ENCODE data around the gene AREG.
"Not testable (repeated sequence)": the region's sequence is repeated elsewhere in the genome, so short reads cannot be mapped to it uniquely, and the experiment has no call there.

The AREG gene

GRCh38 chr4:74444891-74445642 lies at the start of gene AREG:
TSS of gene AREG (plus strand) at chr4:74445136. CDS start at chr4:74445346, 210 bp downstream.
- DNase-seq: peak; percentile 87

DNA sequence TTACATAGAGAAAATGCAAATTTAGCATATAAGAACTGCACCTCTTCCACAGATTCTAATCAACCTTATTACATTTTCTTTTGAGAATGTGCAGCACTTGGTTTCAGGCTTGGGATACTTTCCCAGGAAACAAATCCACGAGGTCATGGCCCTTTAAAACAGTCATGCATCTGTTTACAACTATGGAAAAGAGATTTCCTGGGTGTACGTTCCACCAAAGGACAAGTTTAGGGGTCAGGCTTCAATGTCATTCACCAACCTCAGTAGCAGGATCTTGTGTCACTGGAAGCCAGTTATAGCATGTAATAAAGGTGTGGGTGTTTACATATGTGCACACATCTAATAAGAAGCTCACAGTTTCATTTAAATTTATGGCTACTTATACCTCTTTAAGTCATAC lies 49.3 kb upstream of the AREG start:
- no peak for DNase-seq

DNA sequence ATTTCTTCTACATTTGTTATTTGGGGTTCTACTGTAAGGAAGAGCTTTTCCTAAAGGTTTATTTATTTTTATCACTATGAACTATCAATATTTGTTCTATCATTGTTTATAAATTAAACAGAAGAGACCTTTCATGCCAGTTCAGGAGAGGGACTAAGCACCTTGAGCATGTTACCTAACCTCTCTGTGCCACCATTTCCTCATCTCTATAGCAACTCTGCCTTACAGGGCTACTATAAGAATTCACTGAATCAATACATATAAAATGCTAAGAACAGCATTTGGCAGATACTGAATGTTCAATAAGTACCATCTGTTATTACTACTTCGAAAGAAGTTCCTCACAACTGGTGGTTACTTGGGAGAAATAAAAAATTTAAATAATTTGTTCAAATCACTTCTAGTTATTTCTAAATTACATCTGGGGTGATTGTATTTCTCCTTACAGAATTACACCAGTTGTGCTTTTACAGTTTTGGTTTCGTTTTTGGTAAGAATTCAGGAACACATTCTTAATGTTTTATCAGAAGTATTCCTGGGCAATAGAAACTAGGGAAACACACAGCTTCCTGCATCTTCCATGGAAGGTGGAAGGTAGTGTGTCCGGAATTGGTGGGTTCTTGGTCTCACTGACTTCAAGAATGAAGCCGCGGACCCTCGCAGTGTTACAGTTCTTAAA lies 47.0 kb upstream of the AREG start:
- no peak for DNase-seq

DNA sequence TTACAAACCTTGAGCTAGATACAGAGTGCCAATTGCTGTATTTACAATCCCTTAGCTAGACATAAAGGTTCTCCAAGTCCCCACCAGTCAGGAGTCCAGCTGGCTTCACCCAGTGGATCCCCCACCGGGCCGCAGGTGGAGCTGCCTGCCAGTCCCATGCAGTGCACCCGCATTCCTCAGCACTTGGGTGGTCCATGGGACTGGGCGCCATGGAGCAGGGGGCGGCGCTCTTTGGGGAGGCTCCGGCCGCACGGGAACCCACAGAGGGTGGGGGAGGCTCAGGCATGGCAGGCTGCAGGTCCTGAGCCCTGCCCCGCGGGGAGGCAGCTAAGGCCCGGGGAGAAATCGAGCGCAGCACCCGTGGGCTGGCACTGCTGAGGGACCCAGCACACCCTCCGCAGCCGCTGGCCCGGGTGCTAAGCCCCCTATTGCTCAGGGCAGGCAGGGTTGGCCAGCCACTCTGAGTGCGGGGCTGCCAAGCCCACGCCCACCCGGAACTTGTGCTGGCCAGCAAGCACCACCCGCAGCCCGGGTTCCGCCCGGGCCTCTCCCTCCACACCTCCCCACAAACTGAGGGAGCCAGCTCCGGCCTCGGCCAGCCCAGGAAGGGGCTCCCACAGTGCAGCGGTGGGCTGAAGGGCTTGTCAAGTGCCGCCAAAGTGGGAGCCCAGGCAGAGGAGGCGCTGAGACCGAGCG lies 45.9 kb upstream of the AREG start:
- not testable (repeated sequence) for DNase-seq

DNA sequence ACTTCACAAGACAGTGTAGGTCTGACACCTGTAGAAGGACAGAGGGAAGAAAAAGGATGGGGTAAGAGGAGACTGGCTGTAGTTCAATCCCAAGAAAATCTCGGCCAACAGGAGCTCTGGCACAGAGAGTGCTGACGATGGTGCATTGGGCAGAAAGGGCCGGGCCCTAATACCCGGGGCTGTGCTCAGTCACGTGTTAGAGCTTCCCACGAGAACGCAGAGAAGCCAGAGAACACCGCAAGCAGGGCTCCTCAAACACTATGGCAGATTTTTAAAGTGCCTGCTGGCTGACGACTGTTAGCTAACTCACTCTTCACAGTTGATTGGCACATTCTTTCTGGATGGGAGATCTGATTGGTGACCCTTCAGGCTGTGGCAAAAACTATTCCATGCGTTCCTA lies 44.5 kb upstream of the AREG start:
- DNase-seq: no peak

- DNase-seq: no peak
These were observed 42.1 kb upstream of the AREG start for GRCh38 chr4:74402692-74403456.

DNA sequence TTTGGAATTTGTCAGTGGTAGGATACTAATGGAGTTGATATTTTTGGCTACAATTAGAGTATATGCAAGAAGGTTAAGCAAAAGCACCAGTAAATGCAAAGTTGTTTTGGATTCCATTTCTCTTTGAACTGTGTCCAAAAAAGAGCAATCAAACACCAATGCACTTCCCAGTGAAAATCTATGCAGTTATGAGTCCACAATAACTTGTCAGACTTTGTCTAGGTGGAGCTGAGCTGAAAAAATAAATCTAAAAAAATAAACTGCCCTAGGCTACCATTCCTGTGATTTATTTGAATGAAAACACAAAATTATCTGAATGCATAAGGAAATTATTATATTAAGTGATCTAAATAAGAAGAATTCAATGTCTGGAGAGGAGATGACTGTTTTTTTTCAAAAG lies 37.0 kb upstream of the AREG start:
- DNase-seq: no peak

DNA sequence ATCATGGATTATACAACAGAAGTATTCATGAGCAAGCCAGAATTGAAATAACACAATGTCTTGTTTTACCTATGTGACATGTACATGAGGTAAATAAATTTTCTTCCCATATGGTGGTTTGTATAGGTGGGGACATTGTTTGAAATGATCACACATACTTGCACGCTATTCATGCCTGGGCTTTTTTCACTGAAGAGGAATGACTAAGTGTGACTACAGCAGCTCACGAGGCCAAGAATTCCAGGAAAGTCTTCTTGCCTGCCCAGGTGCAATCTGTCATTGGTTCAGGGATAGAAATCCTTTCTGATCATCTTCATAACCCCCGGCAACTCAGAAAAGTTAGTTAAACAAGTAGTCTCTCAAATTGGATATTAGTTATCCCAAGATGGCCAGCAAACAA lies 36.3 kb upstream of the AREG start:
- no peak for DNase-seq

GRCh38 chr4:74410272-74410671 lies 34.7 kb upstream of the AREG start:
- no peak for DNase-seq

- no peak for DNase-seq
These were observed 32.7 kb upstream of the AREG start for GRCh38 chr4:74412225-74412624.

DNA sequence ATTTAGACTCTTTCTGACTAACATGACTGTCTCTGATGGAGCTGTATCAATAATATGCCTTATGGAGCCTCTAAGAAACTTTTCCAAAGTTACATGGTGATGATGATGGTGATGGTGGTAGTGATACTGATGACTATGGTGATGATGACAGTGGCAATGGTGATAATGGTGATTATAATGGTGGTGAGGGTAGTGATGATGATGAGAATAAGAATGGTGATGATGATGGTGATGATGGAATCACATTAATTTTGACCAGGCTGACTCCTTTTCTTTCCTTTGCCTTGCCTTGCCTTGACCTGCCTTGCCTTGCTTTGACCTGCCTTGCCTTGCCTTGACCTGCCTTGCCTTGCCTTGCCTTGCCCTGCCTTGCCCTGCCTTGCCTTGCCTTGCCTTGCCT lies 31.7 kb upstream of the AREG start:
- DNase-seq: no peak

DNA sequence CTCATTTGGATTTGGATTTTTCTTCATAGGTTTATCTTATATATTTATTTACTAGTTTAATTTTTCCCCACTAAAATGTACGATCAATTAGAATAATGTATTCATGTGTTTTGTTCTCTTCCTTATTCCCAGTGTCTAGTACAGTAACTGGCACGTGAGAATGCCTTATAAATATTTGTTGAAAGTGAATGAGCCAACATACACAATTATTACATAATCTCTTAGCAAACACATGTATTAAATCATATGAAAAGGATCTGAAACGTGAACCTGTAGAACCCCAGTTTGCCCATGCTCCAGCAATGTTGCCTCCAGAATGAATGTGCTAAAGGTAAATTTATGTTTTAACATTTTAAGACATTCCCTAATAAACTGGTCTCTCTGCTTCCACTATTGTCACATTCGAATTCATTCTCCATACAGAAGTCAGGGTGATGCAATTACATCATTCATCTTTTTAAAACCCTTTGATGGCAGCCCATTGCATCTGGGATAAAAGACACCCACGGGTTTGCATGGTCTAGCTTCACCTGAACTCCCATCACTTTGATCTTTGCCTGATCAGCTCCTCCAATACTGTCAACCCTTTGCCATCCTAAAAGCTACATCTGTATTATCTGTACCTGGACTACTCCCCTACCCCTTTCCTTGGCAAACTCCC lies 30.7 kb upstream of the AREG start:
- DNase-seq: no peak

GRCh38 chr4:74415602-74416300 lies 29.2 kb upstream of the AREG start:
- DNase-seq: no peak

DNA sequence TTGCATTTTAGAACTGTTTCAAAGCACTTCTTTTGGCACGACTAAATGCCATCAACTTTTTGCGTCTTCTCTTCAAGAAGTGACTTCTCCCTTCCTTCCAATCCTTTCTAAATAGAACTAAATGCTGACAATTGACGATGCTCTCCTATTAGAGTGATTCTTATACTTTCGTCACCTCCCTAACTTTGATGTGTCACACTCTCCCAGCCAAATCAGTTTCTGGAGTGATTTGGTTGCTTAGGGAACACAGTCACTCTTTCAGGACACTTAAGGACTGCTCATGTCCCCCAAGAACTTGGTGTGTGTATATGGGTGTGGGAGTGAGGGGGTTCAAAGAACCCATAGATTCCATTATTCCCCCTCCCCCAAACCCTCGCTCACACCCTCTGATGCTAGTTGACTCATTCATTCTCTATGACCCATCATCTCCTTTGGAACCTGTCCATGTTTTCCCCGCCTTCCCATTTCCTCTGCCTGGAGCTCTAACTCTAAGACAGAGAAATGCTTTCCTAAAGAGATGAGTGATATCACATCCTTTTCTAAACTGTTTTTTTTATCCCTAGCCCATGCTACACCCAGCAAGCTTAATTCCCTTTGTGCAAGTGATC lies 26.8 kb upstream of the AREG start:
- no peak for DNase-seq

DNA sequence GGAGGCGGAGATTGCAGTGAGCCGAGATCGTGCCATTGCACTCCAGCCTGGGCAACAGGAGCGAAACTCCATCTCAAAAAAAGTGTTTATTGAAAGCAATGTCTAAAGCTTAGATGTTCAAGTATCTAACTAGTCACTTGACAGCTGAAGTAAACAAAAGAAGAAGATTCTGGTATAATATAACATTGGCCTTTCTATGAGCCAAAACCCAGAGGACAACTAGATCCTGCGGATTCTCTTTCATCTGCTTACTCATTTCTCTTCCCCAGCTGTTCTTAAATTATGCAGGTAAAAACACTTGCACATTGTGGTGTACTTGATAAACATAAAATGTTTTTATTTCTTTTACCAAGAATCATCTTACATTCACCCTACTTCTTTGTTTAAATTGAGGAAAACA lies 24.1 kb upstream of the AREG start:
- no peak for DNase-seq

DNA sequence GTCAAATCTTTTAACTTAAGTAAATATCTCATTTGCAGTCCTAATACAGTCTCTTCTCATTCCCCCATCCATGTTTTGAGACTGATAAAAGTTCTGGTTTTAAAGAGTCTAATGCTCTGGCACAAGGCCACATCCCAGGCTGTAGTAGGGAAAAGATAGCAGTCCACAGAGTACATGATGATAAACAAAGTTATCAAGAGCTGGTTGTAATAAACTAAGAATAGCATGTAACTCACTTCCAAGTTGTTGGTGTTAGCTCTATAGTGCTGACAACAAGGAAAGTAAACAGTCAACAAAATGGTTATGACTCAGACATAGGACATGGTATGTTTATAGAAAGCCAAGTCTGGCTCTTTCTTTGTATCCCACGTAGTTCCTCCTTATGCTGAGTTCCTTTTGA lies 21.8 kb upstream of the AREG start:
- no peak for DNase-seq

GRCh38 chr4:74424111-74424510 lies 20.8 kb upstream of the AREG start:
- DNase-seq: no peak

GRCh38 chr4:74426101-74426500 lies 18.8 kb upstream of the AREG start:
- DNase-seq: no peak

DNA sequence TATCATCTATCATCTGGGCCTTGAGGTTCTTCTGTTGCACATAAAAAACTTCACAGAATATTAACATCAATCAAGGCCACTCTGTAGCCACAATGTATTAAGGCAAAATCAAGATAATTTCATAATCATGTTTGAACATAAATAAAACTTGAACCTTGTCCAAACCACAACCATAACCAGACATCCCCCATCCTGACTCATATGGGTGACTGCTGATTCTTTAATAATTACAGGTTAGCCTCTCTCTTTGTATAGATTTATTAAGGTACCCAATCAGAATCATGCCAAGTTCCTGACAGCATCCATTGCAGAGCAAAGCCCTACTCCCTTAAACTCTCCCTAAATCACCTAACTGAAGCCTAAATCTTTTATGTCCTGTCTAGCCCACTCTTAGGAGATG lies 16.7 kb upstream of the AREG start:
- DNase-seq: no peak

- no peak for DNase-seq
These were observed 13.7 kb upstream of the AREG start for GRCh38 chr4:74431113-74431826.

DNA sequence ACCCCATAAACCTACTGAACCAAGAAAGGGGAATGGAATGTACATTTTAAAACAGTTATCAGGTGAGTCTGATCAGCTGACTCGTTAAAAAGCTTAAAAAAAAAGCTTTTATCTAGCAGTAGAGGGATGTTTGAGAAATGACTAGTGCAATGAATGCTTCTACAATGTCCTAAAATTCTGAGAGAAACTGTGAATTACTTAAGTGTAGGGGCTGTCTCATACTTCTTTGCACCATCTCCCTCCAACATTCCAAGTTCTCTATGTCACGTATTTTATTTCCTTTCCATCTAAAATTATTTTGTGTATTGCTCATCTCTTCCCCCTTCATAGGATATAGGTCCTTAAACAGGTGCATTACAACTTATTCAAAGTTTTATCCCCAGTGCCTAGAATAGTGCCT lies 11.9 kb upstream of the AREG start:
- DNase-seq: no peak

Data from stimulated activated naive CD4-positive, alpha-beta T cell treated with Interleukin-2 at 50 U/mL for 16 hours (primary cell).